ENCODE data around the gene CAPN11.

The CAPN11 gene

GRCh38 chr6:44152533-44152932 is 6.1 kb upstream of the CAPN11 start:
- in situ Hi-C loops (cut with MboI; ENCODE audit: low sequenced_read_pairs), result no loop called here

- in situ Hi-C loops (cut with MboI; ENCODE audit: low sequenced_read_pairs), result no loop called here
These were observed 4.6 kb upstream of the CAPN11 start for GRCh38 chr6:44154067-44154466.

- in situ Hi-C loops (cut with MboI; ENCODE audit: low sequenced_read_pairs), result no loop called here
These were observed 2.0 kb upstream of the CAPN11 start for GRCh38 chr6:44156494-44157151.

- in situ Hi-C loops (cut with MboI; ENCODE audit: low sequenced_read_pairs), result no loop called here
These were observed 1.5 kb upstream of the CAPN11 start for GRCh38 chr6:44157152-44157521.

- in situ Hi-C loops (cut with MboI; ENCODE audit: low sequenced_read_pairs), result no loop called here
These were observed 3.3 kb downstream of the CAPN11 start for GRCh38 chr6:44161997-44162338.

- in situ Hi-C loops (cut with MboI; ENCODE audit: low sequenced_read_pairs), result no loop called here
These were observed 4.4 kb downstream of the CAPN11 start for GRCh38 chr6:44162876-44163625.

- in situ Hi-C loops (cut with MboI; ENCODE audit: low sequenced_read_pairs), result no loop called here
These were observed 7.5 kb downstream of the CAPN11 start for GRCh38 chr6:44166116-44166515.

GRCh38 chr6:44166591-44167184 is 8.1 kb downstream of the CAPN11 start:
- in situ Hi-C loops (cut with MboI; ENCODE audit: low sequenced_read_pairs), result no loop called here

- in situ Hi-C loops (cut with MboI; ENCODE audit: low sequenced_read_pairs), result no loop called here
These were observed 8.9 kb downstream of the CAPN11 start for GRCh38 chr6:44167567-44167966.

- in situ Hi-C loops (cut with MboI; ENCODE audit: low sequenced_read_pairs), result no loop called here
These were observed 10.5 kb downstream of the CAPN11 start for GRCh38 chr6:44169154-44169553.

GRCh38 chr6:44169886-44170570 is 11.4 kb downstream of the CAPN11 start:
- in situ Hi-C loops (cut with MboI; ENCODE audit: low sequenced_read_pairs), result no loop called here

GRCh38 chr6:44171899-44172546 is 13.4 kb downstream of the CAPN11 start:
- in situ Hi-C loops (cut with MboI; ENCODE audit: low sequenced_read_pairs), result no loop called here

GRCh38 chr6:44172731-44173500 is 14.3 kb downstream of the CAPN11 start:
- in situ Hi-C loops (cut with MboI; ENCODE audit: low sequenced_read_pairs), result no loop called here

- in situ Hi-C loops (cut with MboI; ENCODE audit: low sequenced_read_pairs), result no loop called here
These were observed 17.6 kb downstream of the CAPN11 start for GRCh38 chr6:44176130-44176761.

GRCh38 chr6:44176762-44177509 is 18.3 kb downstream of the CAPN11 start:
- in situ Hi-C loops (cut with MboI; ENCODE audit: low sequenced_read_pairs), result no loop called here

GRCh38 chr6:44177691-44178423 is 19.2 kb downstream of the CAPN11 start:
- in situ Hi-C loops (cut with MboI; ENCODE audit: low sequenced_read_pairs), result no loop called here

- in situ Hi-C loops (cut with MboI; ENCODE audit: low sequenced_read_pairs), result no loop called here
These were observed 19.9 kb downstream of the CAPN11 start for GRCh38 chr6:44178424-44179071.

- in situ Hi-C loops (cut with MboI; ENCODE audit: low sequenced_read_pairs), result no loop called here
These were observed 20.5 kb downstream of the CAPN11 start for GRCh38 chr6:44179072-44179536.
